Epithelial cell of proximal tubule (primary cell): ENCODE data around the gene IDNK. TPM values are rescaled to one million over a fixed set of nuclear protein-coding genes. Genes with fewer than 3 reads are reported as not detected.

Source experiments
- DNase-seq: peaks from one replicate; pipeline ENCODE4 v3.0.0-alpha.2; 2011; ENCODE audit warnings: low read depth
- H3K4me3 ChIP-seq: 2 replicates; pipeline ENCODE4 v1.5.1; 2011; ENCODE audit warnings: low read depth, mild to moderate bottlenecking, low read length
- total RNA-seq: library from RNA; depleted of rRNA; stranded (reverse); fragments of >200 nt; gene quantifications from 2 replicates; pipeline ENCODE4 v1.2.3, GENCODE V29; 2015
- TF ChIP-seq, protein P1 (sequence below): conservative IDR thresholded peaks from 2 replicates; pipeline ENCODE4 v1.5.1; 2012; ENCODE audit warnings: low read depth, mild to moderate bottlenecking, low read length

The IDNK gene
- total RNA-seq, 1 donor from 2014 or later = 5.1 TPM

- no peak overlapping the region for H3K4me3 ChIP-seq
- no peak for DNase-seq
- TF ChIP-seq, protein P1, sequence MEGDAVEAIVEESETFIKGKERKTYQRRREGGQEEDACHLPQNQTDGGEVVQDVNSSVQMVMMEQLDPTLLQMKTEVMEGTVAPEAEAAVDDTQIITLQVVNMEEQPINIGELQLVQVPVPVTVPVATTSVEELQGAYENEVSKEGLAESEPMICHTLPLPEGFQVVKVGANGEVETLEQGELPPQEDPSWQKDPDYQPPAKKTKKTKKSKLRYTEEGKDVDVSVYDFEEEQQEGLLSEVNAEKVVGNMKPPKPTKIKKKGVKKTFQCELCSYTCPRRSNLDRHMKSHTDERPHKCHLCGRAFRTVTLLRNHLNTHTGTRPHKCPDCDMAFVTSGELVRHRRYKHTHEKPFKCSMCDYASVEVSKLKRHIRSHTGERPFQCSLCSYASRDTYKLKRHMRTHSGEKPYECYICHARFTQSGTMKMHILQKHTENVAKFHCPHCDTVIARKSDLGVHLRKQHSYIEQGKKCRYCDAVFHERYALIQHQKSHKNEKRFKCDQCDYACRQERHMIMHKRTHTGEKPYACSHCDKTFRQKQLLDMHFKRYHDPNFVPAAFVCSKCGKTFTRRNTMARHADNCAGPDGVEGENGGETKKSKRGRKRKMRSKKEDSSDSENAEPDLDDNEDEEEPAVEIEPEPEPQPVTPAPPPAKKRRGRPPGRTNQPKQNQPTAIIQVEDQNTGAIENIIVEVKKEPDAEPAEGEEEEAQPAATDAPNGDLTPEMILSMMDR = no peak
Measured at GRCh38 chr9:83649515-83649914, 26.6 kb downstream of the IDNK start.

GRCh38 chr9:83651558-83651957, 28.6 kb downstream of the IDNK start:
- TF ChIP-seq, protein P1 = no peak
- no peak for DNase-seq
- no peak overlapping the region for H3K4me3 ChIP-seq

- no peak for DNase-seq
- TF ChIP-seq, protein P1 = no peak
- no peak overlapping the region for H3K4me3 ChIP-seq
Measured at GRCh38 chr9:83652433-83652832, 29.5 kb downstream of the IDNK start.

- H3K4me3 ChIP-seq = no peak overlapping the region
- TF ChIP-seq, protein P1 = no peak
- no peak for DNase-seq
Measured at GRCh38 chr9:83655433-83655832, 32.5 kb downstream of the IDNK start.

DNA sequence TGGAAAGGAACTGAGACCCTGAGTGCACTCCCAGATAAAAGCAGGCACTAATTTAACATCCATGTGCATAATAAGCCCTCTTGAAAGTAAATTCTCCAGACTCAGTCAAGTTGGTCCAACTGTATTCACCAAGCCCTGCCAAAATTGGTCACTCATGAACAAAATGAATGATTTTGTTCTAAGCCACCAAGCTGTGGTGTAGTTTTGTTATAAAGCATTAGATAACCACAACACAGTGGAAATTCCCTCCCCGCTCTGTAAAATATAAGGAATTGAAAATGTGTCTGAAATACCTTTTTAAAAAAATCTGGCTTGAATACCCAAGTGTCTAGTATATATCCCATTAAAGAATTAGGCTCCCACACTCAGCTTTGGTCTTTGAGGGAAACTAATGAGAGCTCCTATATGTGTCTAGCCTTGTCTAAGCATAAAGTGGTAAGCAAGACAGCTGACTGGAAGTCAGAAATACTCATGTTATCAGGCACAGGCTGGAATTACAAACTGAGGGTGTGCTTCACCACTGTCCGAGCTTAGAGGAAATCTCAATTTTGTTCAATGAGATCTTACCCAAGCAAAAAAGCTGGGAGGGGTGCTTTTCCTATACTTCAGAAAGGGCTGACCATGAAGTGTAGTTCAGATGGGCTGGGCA, 33.2 kb downstream of the IDNK start:
- DNase-seq = no peak
- TF ChIP-seq, protein P1 = no peak

GRCh38 chr9:83656952-83657351, 34.0 kb downstream of the IDNK start:
- no peak for DNase-seq
- TF ChIP-seq, protein P1 = no peak
- H3K4me3 ChIP-seq = no peak overlapping the region

More for the DNA sequence above, 33.2 kb downstream of the IDNK start:
- no peak overlapping the region for H3K4me3 ChIP-seq

DNA sequence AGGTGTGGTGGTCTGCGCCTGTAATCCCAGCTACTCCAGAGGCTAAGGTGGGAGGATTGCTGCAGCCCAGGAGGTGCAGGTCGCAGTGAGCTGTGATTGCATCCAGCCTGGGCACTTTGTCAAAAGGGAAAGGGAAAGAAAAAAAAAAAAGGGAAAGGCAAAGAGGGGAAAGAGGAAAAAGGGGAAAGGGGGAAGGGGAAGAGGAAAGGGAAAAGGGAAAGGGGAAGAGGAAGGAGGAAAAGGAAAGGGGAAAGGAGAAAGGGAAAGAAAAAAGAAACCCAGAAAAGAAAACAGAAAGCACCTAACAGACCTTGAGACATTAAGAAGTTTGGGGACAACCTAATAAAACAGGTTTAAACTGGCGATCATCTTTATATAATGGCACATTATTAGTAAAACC, 40.0 kb downstream of the IDNK start:
- TF ChIP-seq, protein P1 = no peak
- H3K4me3 ChIP-seq = no peak overlapping the region
- DNase-seq = no peak
